Stimulated activated CD8-positive, alpha-beta memory T cell treated with anti-CD3 and anti-CD28 coated beads, Interleukin-7, amount 100 ng/mL, for 4 hours (primary cell): ENCODE measurements around the gene CCDC8.
"Not testable (repeated sequence)": the region's sequence is repeated elsewhere in the genome, so short reads cannot be mapped to it uniquely, and the experiment has no call there.

Experiments
- DNase-seq, 2 donors: peaks; one replicate each; pipeline ENCODE4 v3.0.0-alpha.2; 2020; ENCODE audit warnings: low read depth in 2 of 2

CCDC8 gene

GRCh38 chr19:46413262-46414031 lies at the start of gene CCDC8:
Gene CCDC8, minus strand, starts transcription at chr19:46413564. Its CDS starts 754 bp downstream, at chr19:46412810.
- DNase-seq, result no peak

GRCh38 chr19:46461537-46461936 lies 48.2 kb upstream of the CCDC8 start:
- DNase-seq, result no peak

- no peak for DNase-seq
These were observed 47.6 kb upstream of the CCDC8 start for GRCh38 chr19:46460981-46461380.

- DNase-seq, result no peak
These were observed 46.7 kb upstream of the CCDC8 start for GRCh38 chr19:46460055-46460454.

- no peak for DNase-seq
These were observed 43.6 kb upstream of the CCDC8 start for GRCh38 chr19:46456930-46457329.

GRCh38 chr19:46454244-46454643 lies 40.9 kb upstream of the CCDC8 start:
- no peak for DNase-seq

GRCh38 chr19:46453661-46454060 lies 40.3 kb upstream of the CCDC8 start:
- no peak for DNase-seq

GRCh38 chr19:46452186-46452585 lies 38.8 kb upstream of the CCDC8 start:
- DNase-seq, result no peak

- DNase-seq, result no peak
These were observed 38.0 kb upstream of the CCDC8 start for GRCh38 chr19:46451352-46451751.

- DNase-seq, result no peak
These were observed 37.4 kb upstream of the CCDC8 start for GRCh38 chr19:46450737-46451136.

- DNase-seq, result no peak
These were observed 35.9 kb upstream of the CCDC8 start for GRCh38 chr19:46449228-46449627.

GRCh38 chr19:46448601-46449000 lies 35.2 kb upstream of the CCDC8 start:
- DNase-seq, result no peak

GRCh38 chr19:46447824-46448223 lies 34.5 kb upstream of the CCDC8 start:
- DNase-seq, result no peak

GRCh38 chr19:46447006-46447405 lies 33.6 kb upstream of the CCDC8 start:
- DNase-seq, result no peak

GRCh38 chr19:46446021-46446420 lies 32.7 kb upstream of the CCDC8 start:
- no peak for DNase-seq

GRCh38 chr19:46442808-46443450 lies 29.6 kb upstream of the CCDC8 start:
- no peak for DNase-seq

GRCh38 chr19:46441866-46442265 lies 28.5 kb upstream of the CCDC8 start:
- no peak for DNase-seq

GRCh38 chr19:46435689-46436088 lies 22.3 kb upstream of the CCDC8 start:
- DNase-seq, result not testable (repeated sequence)

GRCh38 chr19:46435009-46435408 lies 21.6 kb upstream of the CCDC8 start:
- no peak for DNase-seq

GRCh38 chr19:46433470-46433869 lies 20.1 kb upstream of the CCDC8 start:
- DNase-seq, result not testable (repeated sequence)

GRCh38 chr19:46431824-46432223 lies 18.5 kb upstream of the CCDC8 start:
- DNase-seq, result no peak

GRCh38 chr19:46429999-46430398 lies 16.6 kb upstream of the CCDC8 start:
- DNase-seq, result no peak
